ENCODE measurements around the gene PAAF1.

PAAF1 gene

GRCh38 chr11:73945396-73945795 is 68.6 kb downstream of the PAAF1 start:
- Histone ChIP-seq H3K27me3 (ENCODE audit: control insufficient read depth, insufficient read depth, low read length) (no peaks in the 10 kb centered on the region), H3K9me3 (ENCODE audit: control insufficient read depth, insufficient read depth, low read depth, low read length) (peaks cover 40% of the 10 kb centered on the region), H3K27ac (ENCODE audit: low read depth, low read length) (no peak overlapping the region), H3K9ac (ENCODE audit: low read length) (no peak overlapping the region), H3K36me3 (ENCODE audit: control insufficient read depth, insufficient read depth, low read length) (no peaks in the 10 kb centered on the region), H3K4me1 (ENCODE audit: control insufficient read depth, insufficient read depth, low read length) (no peaks in the 10 kb centered on the region), H3K4me3 (ENCODE audit: low read depth, low read length) (no peak overlapping the region)

GRCh38 chr11:73946798-73947458 is 70.1 kb downstream of the PAAF1 start:
- no peaks in the 10 kb centered on the region for H3K36me3 ChIP-seq (ENCODE audit: control insufficient read depth, insufficient read depth, low read length)
- H3K4me1 ChIP-seq (ENCODE audit: control insufficient read depth, insufficient read depth, low read length) = no peaks in the 10 kb centered on the region
- peaks cover 27% of the 10 kb centered on the region for H3K9me3 ChIP-seq (ENCODE audit: control insufficient read depth, insufficient read depth, low read depth, low read length)
- H3K4me3 ChIP-seq (ENCODE audit: low read depth, low read length) = no peak overlapping the region
- H3K27ac ChIP-seq (ENCODE audit: low read depth, low read length) = no peak overlapping the region
- no peak overlapping the region for H3K9ac ChIP-seq (ENCODE audit: low read length)
- H3K27me3 ChIP-seq (ENCODE audit: control insufficient read depth, insufficient read depth, low read length) = no peaks in the 10 kb centered on the region

GRCh38 chr11:73949246-73949645 is 72.4 kb downstream of the PAAF1 start:
- Histone ChIP-seq H3K4me3 (ENCODE audit: low read depth, low read length) (no peak overlapping the region), H3K4me1 (ENCODE audit: control insufficient read depth, insufficient read depth, low read length) (no peaks in the 10 kb centered on the region), H3K27me3 (ENCODE audit: control insufficient read depth, insufficient read depth, low read length) (no peaks in the 10 kb centered on the region), H3K9ac (ENCODE audit: low read length) (no peak overlapping the region), H3K27ac (ENCODE audit: low read depth, low read length) (no peak overlapping the region), H3K9me3 (ENCODE audit: control insufficient read depth, insufficient read depth, low read depth, low read length) (peaks cover 20% of the 10 kb centered on the region), H3K36me3 (ENCODE audit: control insufficient read depth, insufficient read depth, low read length) (no peaks in the 10 kb centered on the region)

GRCh38 chr11:73949912-73950311 is 73.1 kb downstream of the PAAF1 start:
- Histone ChIP-seq H3K9me3 (ENCODE audit: control insufficient read depth, insufficient read depth, low read depth, low read length) (peaks cover 20% of the 10 kb centered on the region), H3K4me3 (ENCODE audit: low read depth, low read length) (no peak overlapping the region), H3K9ac (ENCODE audit: low read length) (no peak overlapping the region), H3K27me3 (ENCODE audit: control insufficient read depth, insufficient read depth, low read length) (no peaks in the 10 kb centered on the region), H3K27ac (ENCODE audit: low read depth, low read length) (no peak overlapping the region), H3K36me3 (ENCODE audit: control insufficient read depth, insufficient read depth, low read length) (no peaks in the 10 kb centered on the region), H3K4me1 (ENCODE audit: control insufficient read depth, insufficient read depth, low read length) (no peaks in the 10 kb centered on the region)

- Histone ChIP-seq H3K27me3 (ENCODE audit: control insufficient read depth, insufficient read depth, low read length) (no peaks in the 10 kb centered on the region), H3K4me1 (ENCODE audit: control insufficient read depth, insufficient read depth, low read length) (no peaks in the 10 kb centered on the region), H3K4me3 (ENCODE audit: low read depth, low read length) (no peak within 1 kb of the TSS), H3K36me3 (ENCODE audit: control insufficient read depth, insufficient read depth, low read length) (no peaks in the 10 kb centered on the region), H3K9me3 (ENCODE audit: control insufficient read depth, insufficient read depth, low read depth, low read length) (peaks cover 17% of the 10 kb centered on the region), H3K27ac (ENCODE audit: low read depth, low read length) (no peak within 1 kb of the TSS), H3K9ac (ENCODE audit: low read length) (no peak within 1 kb of the TSS)
These were observed 74.3 kb downstream of the PAAF1 start, which contains the start of gene DNAJB13 for GRCh38 chr11:73950869-73951710. DNAJB13 (plus strand) TSS chr11:73951026; CDS start chr11:73951070, 44 bp downstream.

GRCh38 chr11:73951797-73952196 is 75.0 kb downstream of the PAAF1 start:
- Histone ChIP-seq H3K27ac (ENCODE audit: low read depth, low read length) (no peak overlapping the region), H3K4me3 (ENCODE audit: low read depth, low read length) (no peak overlapping the region), H3K9me3 (ENCODE audit: control insufficient read depth, insufficient read depth, low read depth, low read length) (peaks cover 10% of the 10 kb centered on the region), H3K36me3 (ENCODE audit: control insufficient read depth, insufficient read depth, low read length) (no peaks in the 10 kb centered on the region), H3K4me1 (ENCODE audit: control insufficient read depth, insufficient read depth, low read length) (no peaks in the 10 kb centered on the region), H3K27me3 (ENCODE audit: control insufficient read depth, insufficient read depth, low read length) (no peaks in the 10 kb centered on the region), H3K9ac (ENCODE audit: low read length) (no peak overlapping the region)

GRCh38 chr11:73956876-73957653 is 80.3 kb downstream of the PAAF1 start:
- no peaks in the 10 kb centered on the region for H3K36me3 ChIP-seq (ENCODE audit: control insufficient read depth, insufficient read depth, low read length)
- H3K4me3 ChIP-seq (ENCODE audit: low read depth, low read length) = no peak overlapping the region
- H3K4me1 ChIP-seq (ENCODE audit: control insufficient read depth, insufficient read depth, low read length) = no peaks in the 10 kb centered on the region
- H3K27me3 ChIP-seq (ENCODE audit: control insufficient read depth, insufficient read depth, low read length) = no peaks in the 10 kb centered on the region
- no peak overlapping the region for H3K9ac ChIP-seq (ENCODE audit: low read length)
- H3K9me3 ChIP-seq (ENCODE audit: control insufficient read depth, insufficient read depth, low read depth, low read length) = no peaks in the 10 kb centered on the region
- no peak overlapping the region for H3K27ac ChIP-seq (ENCODE audit: low read depth, low read length)

- H3K4me1 ChIP-seq (ENCODE audit: control insufficient read depth, insufficient read depth, low read length) = no peaks in the 10 kb centered on the region
- no peaks in the 10 kb centered on the region for H3K27me3 ChIP-seq (ENCODE audit: control insufficient read depth, insufficient read depth, low read length)
- H3K36me3 ChIP-seq (ENCODE audit: control insufficient read depth, insufficient read depth, low read length) = no peaks in the 10 kb centered on the region
- H3K9me3 ChIP-seq (ENCODE audit: control insufficient read depth, insufficient read depth, low read depth, low read length) = no peaks in the 10 kb centered on the region
- H3K9ac ChIP-seq (ENCODE audit: low read length) = no peak overlapping the region
- no peak overlapping the region for H3K27ac ChIP-seq (ENCODE audit: low read depth, low read length)
- H3K4me3 ChIP-seq (ENCODE audit: low read depth, low read length) = no peak overlapping the region
These were observed 81.0 kb downstream of the PAAF1 start for GRCh38 chr11:73957654-73958361.

- H3K27ac ChIP-seq (ENCODE audit: low read depth, low read length) = no peak overlapping the region
- no peaks in the 10 kb centered on the region for H3K4me1 ChIP-seq (ENCODE audit: control insufficient read depth, insufficient read depth, low read length)
- no peaks in the 10 kb centered on the region for H3K27me3 ChIP-seq (ENCODE audit: control insufficient read depth, insufficient read depth, low read length)
- no peak overlapping the region for H3K9ac ChIP-seq (ENCODE audit: low read length)
- no peaks in the 10 kb centered on the region for H3K9me3 ChIP-seq (ENCODE audit: control insufficient read depth, insufficient read depth, low read depth, low read length)
- no peaks in the 10 kb centered on the region for H3K36me3 ChIP-seq (ENCODE audit: control insufficient read depth, insufficient read depth, low read length)
- no peak overlapping the region for H3K4me3 ChIP-seq (ENCODE audit: low read depth, low read length)
These were observed 81.8 kb downstream of the PAAF1 start for GRCh38 chr11:73958521-73959141.

- no peak overlapping the region for H3K4me3 ChIP-seq (ENCODE audit: low read depth, low read length)
- H3K27me3 ChIP-seq (ENCODE audit: control insufficient read depth, insufficient read depth, low read length) = no peaks in the 10 kb centered on the region
- no peak overlapping the region for H3K27ac ChIP-seq (ENCODE audit: low read depth, low read length)
- no peaks in the 10 kb centered on the region for H3K36me3 ChIP-seq (ENCODE audit: control insufficient read depth, insufficient read depth, low read length)
- H3K9me3 ChIP-seq (ENCODE audit: control insufficient read depth, insufficient read depth, low read depth, low read length) = no peaks in the 10 kb centered on the region
- H3K4me1 ChIP-seq (ENCODE audit: control insufficient read depth, insufficient read depth, low read length) = no peaks in the 10 kb centered on the region
- H3K9ac ChIP-seq (ENCODE audit: low read length) = no peak overlapping the region
These were observed 84.5 kb downstream of the PAAF1 start for GRCh38 chr11:73961321-73961720.

Data from HUES6 (cell line).